ENCODE data around the gene GP5. TPM values are rescaled to one million over a fixed set of nuclear protein-coding genes. Genes with fewer than 3 reads are reported as not detected.

Gene GP5
- polyA plus RNA-seq, 3 donors, result 0.12 TPM; not detected in 2

GRCh38 chr3:194396539-194396858 lies 2.6 kb downstream of the GP5 start:
- no peaks in the 10 kb centered on the region for H3K36me3 Mint-ChIP-seq
- H3K9me3 Mint-ChIP-seq, result peaks cover 0 to 11% (median 4%) of the 10 kb centered on the region in 7 donors
- H3K4me3 Mint-ChIP-seq, result peak overlapping the region; percentile 57 to 82
- Histone ChIP-seq H3K79me2 (ENCODE audit: insufficient read depth, low read length) (no peaks in the 10 kb centered on the region), H2AFZ (ENCODE audit: insufficient read depth, low read depth, low read length, poor library complexity, severe bottlenecking) (no peak overlapping the region), H3K9me3 (replicated peaks in 1 of 2; ENCODE audit: control insufficient read depth in 1 of 2, insufficient read depth in 1 of 2, low read length in 2 of 2) (peaks cover 0 to 15% of the 10 kb centered on the region in 2 donors), H3K4me2 (replicated peaks; ENCODE audit: extremely low read depth, low read length, poor library complexity, severe bottlenecking) (peak overlapping the region; percentile 70), H3K9ac (ENCODE audit: insufficient read depth, low read length, poor library complexity, severe bottlenecking) (no peak overlapping the region), H3K4me1 (ENCODE audit: control insufficient read depth in 1 of 2, insufficient read depth in 2 of 2, low read length in 2 of 2) (peaks cover 21 to 25% of the 10 kb centered on the region in 2 donors), H3K4me3 (replicated peaks in 1 of 3; ENCODE audit: low read depth in 2 of 3, low read length in 3 of 3) (peak overlapping the region in 1 of 3 experiments; percentile 60), H3K36me3 (replicated peaks in 1 of 2; ENCODE audit: control insufficient read depth in 1 of 2, insufficient read depth in 2 of 2, low read length in 2 of 2) (no peaks in the 10 kb centered on the region), H4K20me1 (ENCODE audit: insufficient read depth, low read length) (no peaks in the 10 kb centered on the region), H3K27ac (ENCODE audit: low read depth in 1 of 2, low read length in 2 of 2) (no peak overlapping the region), H3K27me3 (ENCODE audit: control insufficient read depth in 2 of 2, insufficient read depth in 2 of 2, low read length in 2 of 2) (peaks cover 30 to 61% of the 10 kb centered on the region in 2 donors)
- WGBS (ENCODE audit: insufficient coverage), result 5% methylated on average over 13 of the region's 13 CpGs
- no peak overlapping the region for H3K27ac Mint-ChIP-seq
- no peak for DNase-seq
- TF ChIP-seq CTCF (IDR thresholded peaks at IDR 0.05), result no peak
- peaks cover 27% of the 10 kb centered on the region for H3K4me1 Mint-ChIP-seq
- intact Hi-C loops (cut with micrococcal nuclease), result loop anchor here in 1 of 2 donors (5.0 kb wide), 1 partner anchor 64 kb away; no protein-coding TSS in a partner anchor
- peaks cover 60 to 67% (median 61%) of the 10 kb centered on the region in 3 donors for H3K27me3 Mint-ChIP-seq (ENCODE audit: low read depth in 3 of 3)

- peaks cover 0 to 18% of the 10 kb centered on the region in 2 donors for H3K9me3 ChIP-seq (replicated peaks in 1 of 2; ENCODE audit: control insufficient read depth in 1 of 2, insufficient read depth in 1 of 2, low read length in 2 of 2)
- H3K4me3 Mint-ChIP-seq, result peak overlapping the region; percentile 57 to 82
- no peak overlapping the region for H3K27ac Mint-ChIP-seq
- 36% methylated on average over 24 of the region's 26 CpGs for WGBS (ENCODE audit: insufficient coverage)
- no peaks in the 10 kb centered on the region for H3K36me3 Mint-ChIP-seq
- H3K27me3 Mint-ChIP-seq (ENCODE audit: low read depth in 3 of 3), result peaks cover 62 to 69% (median 64%) of the 10 kb centered on the region in 3 donors
- DNase-seq, result no peak
- H4K20me1 ChIP-seq (ENCODE audit: insufficient read depth, low read length), result no peaks in the 10 kb centered on the region
- H3K27me3 ChIP-seq (ENCODE audit: control insufficient read depth in 2 of 2, insufficient read depth in 2 of 2, low read length in 2 of 2), result peaks cover 30 to 61% of the 10 kb centered on the region in 2 donors
- no peak overlapping the region for H3K9ac ChIP-seq (ENCODE audit: insufficient read depth, low read length, poor library complexity, severe bottlenecking)
- peaks cover 0 to 14% (median 5%) of the 10 kb centered on the region in 7 donors for H3K9me3 Mint-ChIP-seq
- H3K4me1 ChIP-seq (ENCODE audit: control insufficient read depth in 1 of 2, insufficient read depth in 2 of 2, low read length in 2 of 2), result peaks cover 21 to 25% of the 10 kb centered on the region in 2 donors
- peak overlapping the region; percentile 70 for H3K4me2 ChIP-seq (replicated peaks; ENCODE audit: extremely low read depth, low read length, poor library complexity, severe bottlenecking)
- TF ChIP-seq CTCF (IDR thresholded peaks at IDR 0.05), result no peak
- peaks cover 27% of the 10 kb centered on the region for H3K4me1 Mint-ChIP-seq
- no peaks in the 10 kb centered on the region for H3K36me3 ChIP-seq (replicated peaks in 1 of 2; ENCODE audit: control insufficient read depth in 1 of 2, insufficient read depth in 2 of 2, low read length in 2 of 2)
- intact Hi-C loops (cut with micrococcal nuclease), result loop anchor here in 1 of 2 donors (5.0 kb wide), 1 partner anchor 64 kb away; no protein-coding TSS in a partner anchor
- H3K4me3 ChIP-seq (replicated peaks in 1 of 3; ENCODE audit: low read depth in 2 of 3, low read length in 3 of 3), result peak overlapping the region in 1 of 3 experiments; percentile 60
- H3K79me2 ChIP-seq (ENCODE audit: insufficient read depth, low read length), result no peaks in the 10 kb centered on the region
- H3K27ac ChIP-seq (ENCODE audit: low read depth in 1 of 2, low read length in 2 of 2), result no peak overlapping the region
- no peak overlapping the region for H2AFZ ChIP-seq (ENCODE audit: insufficient read depth, low read depth, low read length, poor library complexity, severe bottlenecking)
These were observed 3.1 kb downstream of the GP5 start for GRCh38 chr3:194395778-194396538.
